ENCODE results near the gene ANKRD17. TPM values are rescaled to one million over a fixed set of nuclear protein-coding genes. Genes with fewer than 3 reads are reported as not detected.

ANKRD17 gene
- total RNA-seq, 2 donors from 2014 or later: 63.3 to 65.0 TPM

DNA sequence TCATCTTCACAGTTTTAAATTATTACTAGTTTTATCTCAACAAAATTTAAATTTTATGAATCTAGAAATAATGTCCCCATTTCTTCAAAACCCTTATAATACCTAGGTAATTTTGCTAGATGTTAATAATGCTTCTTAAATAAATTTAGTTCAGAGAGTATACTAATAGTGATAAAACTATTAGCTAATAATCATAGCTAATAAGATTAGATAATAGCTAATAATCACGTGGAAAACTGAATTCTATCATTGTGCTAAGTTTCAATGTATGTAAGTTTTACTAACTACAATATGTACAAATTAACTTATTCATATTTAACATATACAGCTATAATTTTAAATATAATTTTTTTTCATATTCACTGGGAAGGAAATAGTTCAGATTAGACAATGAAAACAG, 10.2 kb downstream of the ANKRD17 start:
- Histone ChIP-seq H3K36me3 (no peaks in the 10 kb centered on the region), H3K9me3 (no peaks in the 10 kb centered on the region), H3K27ac (no peak overlapping the region), H3K4me3 (no peak overlapping the region), H3K4me1 (replicated peaks) (no peaks in the 10 kb centered on the region), H3K27me3 (replicated peaks; ENCODE audit: insufficient read depth) (no peaks in the 10 kb centered on the region)
- DNase-seq (ENCODE audit: low spot score): no peak
- intact Hi-C loops (cut with DNase I): no loop called here
- no peak for TF ChIP-seq POLR2AphosphoS5 (IDR thresholded peaks at IDR 0.05)
- TF ChIP-seq POLR2A (IDR thresholded peaks at IDR 0.05): no peak
- 97% methylated on average over 1 of the region's 1 CpG for WGBS

DNA sequence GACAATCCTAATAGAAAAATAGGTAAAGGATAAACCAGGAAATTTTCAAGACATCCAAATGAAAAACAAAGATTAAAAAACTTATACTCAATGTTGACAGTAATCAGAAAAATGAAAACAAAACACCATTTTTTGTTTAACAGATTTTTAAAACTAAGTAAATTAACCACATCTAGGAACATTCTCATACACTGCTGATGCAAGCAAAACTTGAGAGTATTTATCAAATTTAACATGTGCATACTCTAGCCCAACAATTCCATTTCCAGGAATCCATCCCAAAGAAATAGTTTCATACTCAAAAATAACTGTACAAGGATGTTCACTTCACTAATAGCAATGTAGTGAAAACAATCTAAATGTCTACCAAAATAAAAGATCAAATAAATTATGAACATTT, 11.5 kb downstream of the ANKRD17 start:
- DNase-seq (ENCODE audit: low spot score): no peak
- H3K27me3 ChIP-seq (replicated peaks; ENCODE audit: insufficient read depth): no peaks in the 10 kb centered on the region
- no peak overlapping the region for H3K27ac ChIP-seq
- H3K4me3 ChIP-seq: no peak overlapping the region
- intact Hi-C loops (cut with DNase I): no loop called here
- H3K36me3 ChIP-seq: no peaks in the 10 kb centered on the region
- H3K9me3 ChIP-seq: no peaks in the 10 kb centered on the region
- TF ChIP-seq POLR2AphosphoS5 (IDR thresholded peaks at IDR 0.05) (no peak), POLR2A (IDR thresholded peaks at IDR 0.05) (no peak)
- TF ChIP-seq, protein P1, sequence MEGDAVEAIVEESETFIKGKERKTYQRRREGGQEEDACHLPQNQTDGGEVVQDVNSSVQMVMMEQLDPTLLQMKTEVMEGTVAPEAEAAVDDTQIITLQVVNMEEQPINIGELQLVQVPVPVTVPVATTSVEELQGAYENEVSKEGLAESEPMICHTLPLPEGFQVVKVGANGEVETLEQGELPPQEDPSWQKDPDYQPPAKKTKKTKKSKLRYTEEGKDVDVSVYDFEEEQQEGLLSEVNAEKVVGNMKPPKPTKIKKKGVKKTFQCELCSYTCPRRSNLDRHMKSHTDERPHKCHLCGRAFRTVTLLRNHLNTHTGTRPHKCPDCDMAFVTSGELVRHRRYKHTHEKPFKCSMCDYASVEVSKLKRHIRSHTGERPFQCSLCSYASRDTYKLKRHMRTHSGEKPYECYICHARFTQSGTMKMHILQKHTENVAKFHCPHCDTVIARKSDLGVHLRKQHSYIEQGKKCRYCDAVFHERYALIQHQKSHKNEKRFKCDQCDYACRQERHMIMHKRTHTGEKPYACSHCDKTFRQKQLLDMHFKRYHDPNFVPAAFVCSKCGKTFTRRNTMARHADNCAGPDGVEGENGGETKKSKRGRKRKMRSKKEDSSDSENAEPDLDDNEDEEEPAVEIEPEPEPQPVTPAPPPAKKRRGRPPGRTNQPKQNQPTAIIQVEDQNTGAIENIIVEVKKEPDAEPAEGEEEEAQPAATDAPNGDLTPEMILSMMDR (IDR thresholded peaks at IDR 0.05): no peak
- no peaks in the 10 kb centered on the region for H3K4me1 ChIP-seq (replicated peaks)

DNA sequence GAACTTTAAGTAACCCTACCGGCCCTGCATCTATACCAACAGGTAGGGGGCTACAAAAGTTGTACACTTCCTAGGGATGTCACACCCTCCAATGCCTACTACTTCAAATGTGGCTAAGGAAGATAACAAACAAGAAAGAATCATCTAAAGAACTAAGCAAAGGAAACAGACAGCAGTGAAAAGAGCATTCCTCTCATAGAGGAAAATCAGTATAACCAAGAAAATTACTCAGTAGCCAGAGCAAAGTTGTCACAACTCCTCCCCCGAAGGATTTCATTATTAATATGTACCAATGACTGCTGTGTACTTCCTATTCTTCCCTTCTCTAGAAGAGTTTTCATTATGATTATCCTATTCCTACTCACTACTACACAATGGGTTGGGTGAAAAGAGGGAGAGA, 12.6 kb downstream of the ANKRD17 start:
- DNase-seq (ENCODE audit: low spot score): no peak
- intact Hi-C loops (cut with DNase I): no loop called here
- WGBS: 93% methylated on average over 2 of the region's 2 CpGs
- Histone ChIP-seq H3K27ac (no peak overlapping the region), H3K36me3 (no peaks in the 10 kb centered on the region), H3K4me1 (replicated peaks) (no peaks in the 10 kb centered on the region), H3K9me3 (no peaks in the 10 kb centered on the region), H3K4me3 (no peak overlapping the region), H3K27me3 (replicated peaks; ENCODE audit: insufficient read depth) (no peaks in the 10 kb centered on the region)
- no peak for TF ChIP-seq POLR2A (IDR thresholded peaks at IDR 0.05)
- no peak for TF ChIP-seq POLR2AphosphoS5 (IDR thresholded peaks at IDR 0.05)
- TF ChIP-seq, protein P1 (IDR thresholded peaks at IDR 0.05): no peak

DNA sequence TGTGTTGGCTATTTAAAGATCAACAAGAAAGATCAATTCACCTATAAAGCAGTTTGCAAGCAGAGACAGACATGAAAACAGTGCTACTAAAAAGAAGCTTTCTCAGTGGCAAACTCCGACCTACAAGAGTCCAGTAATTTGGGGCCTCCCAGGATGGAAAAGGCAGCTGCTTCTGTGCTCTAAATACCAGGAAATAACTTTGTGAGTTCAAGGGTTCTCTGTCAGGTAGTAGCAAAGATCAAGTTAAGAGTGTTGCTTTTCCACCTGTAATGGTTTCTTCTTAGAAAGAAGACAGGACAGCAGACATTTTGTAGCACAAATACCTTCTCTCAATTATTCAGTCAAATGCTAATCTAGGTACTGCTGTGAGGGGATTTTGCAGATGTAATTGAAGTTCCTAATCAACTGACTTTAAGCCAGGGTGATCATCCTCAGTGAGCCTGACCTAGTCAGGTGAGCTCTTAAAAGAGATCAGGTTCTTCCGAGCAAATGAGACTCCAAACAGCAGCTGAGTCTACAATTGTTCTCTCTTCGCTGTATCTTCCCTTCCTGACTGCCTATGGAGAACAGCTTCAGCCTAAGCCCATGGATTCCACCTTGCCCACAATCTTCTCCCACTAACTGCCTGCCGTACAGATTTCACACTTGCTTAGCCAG, 13.5 kb downstream of the ANKRD17 start:
- Histone ChIP-seq H3K4me3 (no peak overlapping the region), H3K27me3 (replicated peaks; ENCODE audit: insufficient read depth) (no peaks in the 10 kb centered on the region), H3K36me3 (no peaks in the 10 kb centered on the region), H3K9me3 (no peaks in the 10 kb centered on the region), H3K4me1 (replicated peaks) (no peaks in the 10 kb centered on the region), H3K27ac (no peak overlapping the region)
- TF ChIP-seq, protein P1 (IDR thresholded peaks at IDR 0.05): no peak
- TF ChIP-seq POLR2AphosphoS5 (IDR thresholded peaks at IDR 0.05) (no peak), POLR2A (IDR thresholded peaks at IDR 0.05) (no peak)
- intact Hi-C loops (cut with DNase I): no loop called here
- no peak for DNase-seq (ENCODE audit: low spot score)
- WGBS: 79% methylated on average over 4 of the region's 4 CpGs

DNA sequence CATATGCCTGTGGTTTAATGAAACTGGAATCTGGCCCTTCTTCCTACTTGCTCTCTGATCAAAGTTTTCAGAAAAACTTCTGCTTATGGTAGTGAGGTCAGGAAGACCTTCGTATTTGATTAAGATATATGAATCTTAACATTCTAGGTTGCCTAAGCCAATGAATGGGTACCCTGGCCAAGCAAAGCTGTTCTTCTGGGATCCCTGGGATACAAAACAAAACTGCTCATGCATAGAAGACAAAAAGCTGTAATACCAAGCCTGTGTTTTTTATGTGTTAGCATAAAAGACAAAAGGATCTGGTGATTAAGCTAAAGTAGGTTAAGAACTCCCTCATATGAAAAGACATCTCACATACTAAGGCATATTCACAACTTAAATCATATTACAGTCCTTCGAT, 21.6 kb downstream of the ANKRD17 start:
- Histone ChIP-seq H3K4me3 (no peak overlapping the region), H3K4me1 (replicated peaks) (no peaks in the 10 kb centered on the region), H3K27ac (no peak overlapping the region), H3K27me3 (replicated peaks; ENCODE audit: insufficient read depth) (no peaks in the 10 kb centered on the region), H3K9me3 (no peaks in the 10 kb centered on the region), H3K36me3 (no peaks in the 10 kb centered on the region)
- WGBS: 86% methylated on average over 2 of the region's 2 CpGs
- intact Hi-C loops (cut with DNase I): no loop called here
- TF ChIP-seq, protein P1 (IDR thresholded peaks at IDR 0.05): no peak
- TF ChIP-seq POLR2AphosphoS5 (IDR thresholded peaks at IDR 0.05): no peak
- TF ChIP-seq POLR2A (IDR thresholded peaks at IDR 0.05): no peak
- DNase-seq (ENCODE audit: low spot score): no peak

Data from prostate gland (tissue), 2 donors.